D341Med (cell line): ENCODE results near the gene ARL15.

Experiments
- DNase-seq: peaks from one replicate; pipeline ENCODE4 v3.0.0; 2012; ENCODE audit warnings: low spot score

The ARL15 gene

GRCh38 chr5:53932351-53932750 is 378.0 kb downstream of the ARL15 start:
- DNase-seq, result no peak

GRCh38 chr5:53930457-53930856 is 379.9 kb downstream of the ARL15 start:
- no peak for DNase-seq

- DNase-seq, result no peak
Observed at GRCh38 chr5:53929570-53929969, 380.8 kb downstream of the ARL15 start.

- DNase-seq, result no peak
Observed at GRCh38 chr5:53929152-53929551, 381.2 kb downstream of the ARL15 start.

- no peak for DNase-seq
Observed at GRCh38 chr5:53928641-53929040, 381.7 kb downstream of the ARL15 start.

- DNase-seq, result no peak
Observed at GRCh38 chr5:53927668-53928247, 382.6 kb downstream of the ARL15 start.

- no peak for DNase-seq
Observed at GRCh38 chr5:53926026-53926425, 384.3 kb downstream of the ARL15 start.

- no peak for DNase-seq
Observed at GRCh38 chr5:53924392-53924791, 386.0 kb downstream of the ARL15 start.

- DNase-seq, result peak; percentile 29
Observed at GRCh38 chr5:53923961-53924360, 386.4 kb downstream of the ARL15 start.

- no peak for DNase-seq
Observed at GRCh38 chr5:53922508-53923498, 387.6 kb downstream of the ARL15 start.

- no peak for DNase-seq
Observed at GRCh38 chr5:53917826-53918225, 392.5 kb downstream of the ARL15 start.

- DNase-seq, result no peak
Observed at GRCh38 chr5:53917095-53917494, 393.3 kb downstream of the ARL15 start.

GRCh38 chr5:53915120-53915519 is 395.3 kb downstream of the ARL15 start:
- no peak for DNase-seq

- no peak for DNase-seq
Observed at GRCh38 chr5:53913941-53914340, 396.4 kb downstream of the ARL15 start.

GRCh38 chr5:53908757-53909156 is 401.6 kb downstream of the ARL15 start:
- no peak for DNase-seq

GRCh38 chr5:53907827-53908226 is 402.5 kb downstream of the ARL15 start:
- DNase-seq, result no peak

- no peak for DNase-seq
Observed at GRCh38 chr5:53906736-53907135, 403.6 kb downstream of the ARL15 start.

GRCh38 chr5:53902296-53902907 is 408.0 kb downstream of the ARL15 start:
- DNase-seq, result no peak

- DNase-seq, result no peak
Observed at GRCh38 chr5:53900677-53901076, 409.7 kb downstream of the ARL15 start.

- DNase-seq, result no peak
Observed at GRCh38 chr5:53895091-53895683, 415.2 kb downstream of the ARL15 start.

GRCh38 chr5:53893626-53894025 is 416.7 kb downstream of the ARL15 start:
- DNase-seq, result no peak

GRCh38 chr5:53892224-53892623 is 418.1 kb downstream of the ARL15 start:
- DNase-seq, result no peak

- DNase-seq, result no peak
Observed at GRCh38 chr5:53891159-53891558, 419.2 kb downstream of the ARL15 start.
